ENCODE results near the gene ZNF496.
"Not testable (repeated sequence)": the region's sequence is repeated elsewhere in the genome, so short reads cannot be mapped to it uniquely, and the experiment has no call there.

Gene ZNF496

GRCh38 chr1:247331525-247332214 lies at the start of gene ZNF496:
Gene ZNF496 (minus strand): TSS chr1:247331867. CDS start chr1:247329578, 2,289 bp downstream.
- DNase-seq, result peak; percentile 74

GRCh38 chr1:247378334-247379073 lies 46.8 kb upstream of the ZNF496 start:
- DNase-seq, result no peak

GRCh38 chr1:247377656-247378055 lies 46.0 kb upstream of the ZNF496 start:
- DNase-seq, result not testable (repeated sequence)

- DNase-seq, result no peak
These were observed 45.0 kb upstream of the ZNF496 start for GRCh38 chr1:247376659-247377058.

GRCh38 chr1:247375747-247376146 lies 44.1 kb upstream of the ZNF496 start:
- no peak for DNase-seq

- not testable (repeated sequence) for DNase-seq
These were observed 43.1 kb upstream of the ZNF496 start for GRCh38 chr1:247374651-247375334.

GRCh38 chr1:247373721-247374141 lies 42.1 kb upstream of the ZNF496 start:
- peak; percentile 67 for DNase-seq

GRCh38 chr1:247371801-247372259 lies 40.2 kb upstream of the ZNF496 start:
- no peak for DNase-seq

- no peak for DNase-seq
These were observed 39.4 kb upstream of the ZNF496 start for GRCh38 chr1:247370786-247371732.

- DNase-seq, result no peak
These were observed 37.0 kb upstream of the ZNF496 start for GRCh38 chr1:247368490-247369145.

GRCh38 chr1:247367786-247368422 lies 36.2 kb upstream of the ZNF496 start:
- no peak for DNase-seq

GRCh38 chr1:247366926-247367645 lies 35.4 kb upstream of the ZNF496 start:
- DNase-seq, result no peak

- not testable (repeated sequence) for DNase-seq
These were observed 34.7 kb upstream of the ZNF496 start for GRCh38 chr1:247366345-247366744.

- DNase-seq, result no peak
These were observed 33.4 kb upstream of the ZNF496 start for GRCh38 chr1:247365023-247365422.

- not testable (repeated sequence) for DNase-seq
These were observed 31.3 kb upstream of the ZNF496 start for GRCh38 chr1:247363000-247363399.

GRCh38 chr1:247362153-247362552 lies 30.5 kb upstream of the ZNF496 start:
- no peak for DNase-seq

- no peak for DNase-seq
These were observed 29.5 kb upstream of the ZNF496 start for GRCh38 chr1:247360991-247361731.

GRCh38 chr1:247360116-247360898 lies 28.6 kb upstream of the ZNF496 start:
- no peak for DNase-seq

- no peak for DNase-seq
These were observed 27.9 kb upstream of the ZNF496 start for GRCh38 chr1:247359559-247359958.

Data from activated naive CD4-positive, alpha-beta T cell treated with anti-CD3 and anti-CD28 coated beads, Interleukin-2, amount 50 U/mL, for 16 hours (primary cell).